ENCODE measurements around the gene DDX46. TPM values are rescaled to one million over a fixed set of nuclear protein-coding genes. Genes with fewer than 3 reads are reported as not detected.
"Not testable (repeated sequence)": the region's sequence is repeated elsewhere in the genome, so short reads cannot be mapped to it uniquely, and the experiment has no call there.

The DDX46 gene
- polyA plus RNA-seq, 4 donors = 17.0 to 53.9 (median 20.3) TPM

DNA sequence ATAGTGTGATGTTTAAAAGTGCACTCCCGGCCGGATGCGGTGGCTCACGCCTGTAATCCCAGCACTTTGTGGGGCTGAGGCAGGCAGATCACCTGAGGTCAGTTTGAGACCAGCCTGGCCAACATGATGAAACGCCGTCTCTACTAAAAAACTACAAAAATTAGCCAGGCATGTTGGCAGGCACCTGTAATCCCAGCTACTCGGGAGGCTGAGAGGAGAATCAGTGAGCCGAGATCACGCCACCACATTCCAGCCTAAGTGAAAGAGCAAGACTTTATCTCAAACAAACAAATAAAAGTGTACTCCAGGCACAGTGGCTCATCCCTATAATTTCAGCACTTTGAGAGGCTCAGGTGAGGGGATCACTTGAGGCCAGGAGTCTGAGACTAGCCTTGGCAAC, 79.8 kb downstream of the DDX46 start:
- DNase-seq; FAIRE-seq; H3K4me3 ChIP-seq (ENCODE audit: low read depth in 1 of 3, low read length in 3 of 3); H3K9me3 ChIP-seq (ENCODE audit: control insufficient read depth in 2 of 2, insufficient read depth in 1 of 2, low read depth in 1 of 2, low read length in 1 of 2); H3K4me1 ChIP-seq (ENCODE audit: control insufficient read depth in 3 of 3, insufficient read depth in 2 of 3, low read depth in 1 of 3, low read length in 2 of 3); H3K27ac ChIP-seq (ENCODE audit: low read depth in 1 of 3, low read length in 2 of 3); H3K27me3 ChIP-seq (ENCODE audit: control insufficient read depth in 3 of 3, insufficient read depth in 3 of 3, low read length in 3 of 3): not testable (repeated sequence)
- WGBS, 3 donors = 64 to 83% (median 76%) methylated on average over 9 of the region's 9 CpGs
- peaks cover 0 to 51% (median 0%) of the 10 kb centered on the region in 3 donors for H3K36me3 ChIP-seq (ENCODE audit: control insufficient read depth in 3 of 3, insufficient read depth in 2 of 3, low read depth in 1 of 3, low read length in 3 of 3)

DNA sequence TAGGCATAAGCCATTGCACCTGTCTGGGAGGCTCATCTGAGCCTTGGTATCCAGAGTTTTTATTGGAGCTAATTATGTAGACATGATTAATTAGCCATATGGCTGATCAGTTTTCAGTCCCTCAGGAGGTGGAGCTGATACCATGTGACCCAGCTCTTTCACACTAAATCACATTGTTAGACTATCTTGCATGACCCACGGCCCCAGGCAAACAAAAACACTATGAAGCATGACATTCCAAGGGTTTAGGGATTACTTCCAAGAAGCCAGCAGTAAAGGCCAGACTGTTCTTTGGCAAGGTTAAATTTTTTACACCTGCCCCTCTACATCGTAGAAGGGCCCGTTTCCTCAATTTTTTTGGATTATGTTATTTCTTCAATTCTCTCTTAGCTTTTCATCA, 82.2 kb downstream of the DDX46 start:
- DNase-seq (no peak), FAIRE-seq (no peak)
- Histone ChIP-seq H3K9me3 (ENCODE audit: control insufficient read depth in 2 of 2, insufficient read depth in 1 of 2, low read depth in 1 of 2, low read length in 1 of 2) (no peaks in the 10 kb centered on the region), H3K4me3 (ENCODE audit: low read depth in 1 of 3, low read length in 3 of 3) (no peak overlapping the region), H3K36me3 (ENCODE audit: control insufficient read depth in 3 of 3, insufficient read depth in 2 of 3, low read depth in 1 of 3, low read length in 3 of 3) (peaks cover 0 to 37% (median 0%) of the 10 kb centered on the region in 3 donors), H3K4me1 (ENCODE audit: control insufficient read depth in 3 of 3, insufficient read depth in 2 of 3, low read depth in 1 of 3, low read length in 2 of 3) (peaks cover 0 to 6% (median 5%) of the 10 kb centered on the region in 3 donors), H3K27me3 (ENCODE audit: control insufficient read depth in 3 of 3, insufficient read depth in 3 of 3, low read length in 3 of 3) (no peaks in the 10 kb centered on the region), H3K27ac (ENCODE audit: low read depth in 1 of 3, low read length in 2 of 3) (no peak overlapping the region)
- WGBS, 3 donors = 94 to 100% (median 95%) methylated on average over 3 of the region's 3 CpGs

DNA sequence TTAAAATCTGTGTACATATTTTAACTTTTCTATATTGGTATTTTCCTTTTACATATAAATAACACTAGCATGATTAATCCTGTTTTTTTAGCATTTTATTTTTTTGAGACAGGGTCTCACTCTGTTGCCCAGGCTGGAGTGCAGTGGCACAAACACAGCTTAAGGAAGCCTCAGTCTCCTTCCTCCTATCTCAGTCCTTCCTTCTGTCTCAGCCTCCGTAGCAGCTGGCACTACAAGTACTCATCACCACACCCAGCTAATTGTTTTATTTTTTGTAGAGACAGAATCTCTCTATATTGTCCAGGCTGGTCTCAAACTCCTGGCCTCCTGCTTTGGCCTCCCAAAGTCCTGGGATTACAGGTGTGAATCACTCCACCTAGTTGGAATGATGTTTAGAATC, 85.7 kb downstream of the DDX46 start:
- peaks cover 0 to 33% (median 0%) of the 10 kb centered on the region in 3 donors for H3K36me3 ChIP-seq (ENCODE audit: control insufficient read depth in 3 of 3, insufficient read depth in 2 of 3, low read depth in 1 of 3, low read length in 3 of 3)
- 79 to 85% (median 81%) methylated on average over 1 of the region's 1 CpG for WGBS, 3 donors
- H3K27ac ChIP-seq (ENCODE audit: low read depth in 1 of 3, low read length in 2 of 3) = no peak overlapping the region
- DNase-seq (no peak), FAIRE-seq (no peak)
- H3K4me1 ChIP-seq (ENCODE audit: control insufficient read depth in 3 of 3, insufficient read depth in 2 of 3, low read depth in 1 of 3, low read length in 2 of 3) = peaks cover 0 to 10% (median 6%) of the 10 kb centered on the region in 3 donors
- H3K27me3 ChIP-seq (ENCODE audit: control insufficient read depth in 3 of 3, insufficient read depth in 3 of 3, low read length in 3 of 3) = no peaks in the 10 kb centered on the region
- H3K4me3 ChIP-seq (ENCODE audit: low read depth in 1 of 3, low read length in 3 of 3) = no peak overlapping the region
- no peaks in the 10 kb centered on the region for H3K9me3 ChIP-seq (ENCODE audit: control insufficient read depth in 2 of 2, insufficient read depth in 1 of 2, low read depth in 1 of 2, low read length in 1 of 2)

DNA sequence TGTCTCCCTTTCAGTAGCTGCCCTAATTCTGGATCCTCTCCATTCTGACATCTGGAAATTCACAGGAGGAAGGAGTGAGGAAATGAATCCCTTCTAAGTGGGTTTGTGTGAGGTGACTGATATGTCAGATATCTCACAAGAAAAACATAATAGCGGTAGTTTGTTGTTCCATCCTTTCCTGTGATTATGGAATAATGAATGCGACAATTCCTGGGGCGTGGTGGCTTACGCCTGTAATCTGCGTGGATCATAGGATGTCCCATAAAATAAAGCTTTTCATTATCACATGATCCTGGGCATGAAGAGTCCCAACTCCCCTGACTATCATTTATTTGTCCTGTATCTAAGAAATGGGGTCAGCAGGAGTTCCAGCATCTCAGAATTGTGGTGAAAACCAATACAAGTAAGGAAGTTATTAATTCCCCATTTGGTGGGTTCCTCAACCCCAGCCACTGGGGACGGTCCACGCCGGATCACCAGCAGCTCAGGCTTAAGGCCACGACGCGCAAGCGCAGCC, 86.8 kb downstream of the DDX46 start:
- Histone ChIP-seq H3K36me3 (ENCODE audit: control insufficient read depth in 3 of 3, insufficient read depth in 2 of 3, low read depth in 1 of 3, low read length in 3 of 3) (peaks cover 0 to 28% (median 0%) of the 10 kb centered on the region in 3 donors), H3K4me3 (ENCODE audit: low read depth in 1 of 3, low read length in 3 of 3) (peak overlapping the region in 2 of 3 donors; percentile 91 to 92), H3K4me1 (ENCODE audit: control insufficient read depth in 3 of 3, insufficient read depth in 2 of 3, low read depth in 1 of 3, low read length in 2 of 3) (peaks cover 0 to 10% (median 6%) of the 10 kb centered on the region in 3 donors), H3K27ac (ENCODE audit: low read depth in 1 of 3, low read length in 2 of 3) (peak overlapping the region; percentile 96 to 98 (median 96)), H3K27me3 (ENCODE audit: control insufficient read depth in 3 of 3, insufficient read depth in 3 of 3, low read length in 3 of 3) (no peaks in the 10 kb centered on the region), H3K9me3 (ENCODE audit: control insufficient read depth in 2 of 2, insufficient read depth in 1 of 2, low read depth in 1 of 2, low read length in 1 of 2) (no peaks in the 10 kb centered on the region)
- FAIRE-seq (no peak), DNase-seq (no peak)
- 7 to 10% (median 9%) methylated on average over 12 of the region's 12 CpGs for WGBS, 3 donors

DNA sequence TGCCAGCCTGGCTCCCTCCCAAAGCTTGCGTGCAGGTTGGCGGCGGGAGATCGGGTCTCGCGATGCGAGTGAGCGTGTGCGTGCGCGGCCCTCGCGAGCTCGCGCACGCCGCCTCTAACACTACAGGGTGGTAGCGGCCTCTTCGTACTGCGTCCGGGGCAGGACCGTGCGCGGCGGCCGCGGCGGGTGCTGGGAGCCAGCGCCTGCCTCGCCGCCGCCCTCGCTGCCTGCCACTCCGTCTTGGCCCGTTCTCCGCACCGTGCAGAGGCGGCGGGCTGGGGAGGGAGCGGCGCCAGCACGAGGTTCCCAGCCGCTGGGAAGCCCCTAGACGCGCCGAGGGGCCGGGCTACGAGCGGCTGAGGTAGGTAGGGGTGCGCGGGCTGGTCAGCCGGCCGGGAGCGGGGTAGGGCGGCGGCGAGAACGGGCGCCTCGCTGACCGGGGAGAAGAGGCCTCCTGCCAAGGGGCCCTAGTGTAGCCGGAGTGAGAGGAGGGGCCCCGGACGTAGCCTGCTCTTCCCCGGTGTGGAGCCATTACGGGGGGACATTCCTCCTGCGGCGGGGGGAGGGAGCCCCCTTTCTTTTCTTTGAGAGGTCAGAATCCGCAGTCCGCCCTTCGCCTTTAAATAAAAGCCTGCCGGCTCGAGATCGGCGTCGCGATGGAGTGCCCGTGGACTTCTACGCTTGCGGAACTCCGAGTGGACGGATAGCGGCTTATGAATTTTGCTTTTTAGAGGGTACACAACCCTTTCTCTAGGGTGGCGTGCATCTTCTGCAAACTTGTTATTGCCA, 87.5 kb downstream of the DDX46 start, which contains the start of gene C5orf24:
Gene C5orf24 (plus strand): TSS at position 117 of the 789 bp plus-strand sequence. CDS start 8,933 bp downstream, outside the sequence.
- Histone ChIP-seq H3K9me3 (ENCODE audit: control insufficient read depth in 2 of 2, insufficient read depth in 1 of 2, low read depth in 1 of 2, low read length in 1 of 2) (no peaks in the 10 kb centered on the region), H3K36me3 (ENCODE audit: control insufficient read depth in 3 of 3, insufficient read depth in 2 of 3, low read depth in 1 of 3, low read length in 3 of 3) (peaks cover 0 to 29% (median 1%) of the 10 kb centered on the region in 3 donors), H3K27me3 (ENCODE audit: control insufficient read depth in 3 of 3, insufficient read depth in 3 of 3, low read length in 3 of 3) (no peaks in the 10 kb centered on the region), H3K4me3 (ENCODE audit: low read depth in 1 of 3, low read length in 3 of 3) (peak within 1 kb of the TSS; percentile 91 to 92 (median 92)), H3K4me1 (ENCODE audit: control insufficient read depth in 3 of 3, insufficient read depth in 2 of 3, low read depth in 1 of 3, low read length in 2 of 3) (peaks cover 0 to 10% (median 6%) of the 10 kb centered on the region in 3 donors), H3K27ac (ENCODE audit: low read depth in 1 of 3, low read length in 2 of 3) (peak within 1 kb of the TSS; percentile 96 to 98 (median 96))
- peak; percentile 94 to 98 for DNase-seq
- no peak for FAIRE-seq
- 0 to 1% (median 0%) methylated on average over 70 to 84 of the region's 84 CpGs for WGBS, 3 donors

DNA sequence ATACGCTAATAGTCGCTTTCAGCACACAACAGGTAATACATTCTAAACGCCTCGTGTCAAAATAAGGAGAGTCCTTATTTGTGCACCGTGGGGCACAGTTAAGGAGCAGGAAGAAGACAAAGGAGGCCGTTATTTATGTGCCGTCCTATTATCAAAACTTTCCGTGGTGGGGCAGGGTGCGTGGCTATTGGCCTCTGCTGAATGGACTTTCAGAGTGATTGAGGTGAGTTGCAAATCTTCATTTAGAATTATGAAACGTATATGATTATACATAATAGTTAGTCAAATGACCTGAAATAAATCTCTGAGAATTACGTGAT, 88.0 kb downstream of the DDX46 start:
- Histone ChIP-seq H3K4me1 (ENCODE audit: control insufficient read depth in 3 of 3, insufficient read depth in 2 of 3, low read depth in 1 of 3, low read length in 2 of 3) (peaks cover 0 to 10% (median 6%) of the 10 kb centered on the region in 3 donors), H3K36me3 (ENCODE audit: control insufficient read depth in 3 of 3, insufficient read depth in 2 of 3, low read depth in 1 of 3, low read length in 3 of 3) (peaks cover 0 to 29% (median 1%) of the 10 kb centered on the region in 3 donors), H3K27me3 (ENCODE audit: control insufficient read depth in 3 of 3, insufficient read depth in 3 of 3, low read length in 3 of 3) (no peaks in the 10 kb centered on the region), H3K27ac (ENCODE audit: low read depth in 1 of 3, low read length in 2 of 3) (peak overlapping the region; percentile 96 to 98 (median 96)), H3K9me3 (ENCODE audit: control insufficient read depth in 2 of 2, insufficient read depth in 1 of 2, low read depth in 1 of 2, low read length in 1 of 2) (no peaks in the 10 kb centered on the region), H3K4me3 (ENCODE audit: low read depth in 1 of 3, low read length in 3 of 3) (peak overlapping the region; percentile 91 to 92 (median 92))
- FAIRE-seq = no peak
- WGBS, 3 donors = 1% methylated on average over 11 of the region's 11 CpGs
- peak in 1 of 2 donors; percentile 54 for DNase-seq

DNA sequence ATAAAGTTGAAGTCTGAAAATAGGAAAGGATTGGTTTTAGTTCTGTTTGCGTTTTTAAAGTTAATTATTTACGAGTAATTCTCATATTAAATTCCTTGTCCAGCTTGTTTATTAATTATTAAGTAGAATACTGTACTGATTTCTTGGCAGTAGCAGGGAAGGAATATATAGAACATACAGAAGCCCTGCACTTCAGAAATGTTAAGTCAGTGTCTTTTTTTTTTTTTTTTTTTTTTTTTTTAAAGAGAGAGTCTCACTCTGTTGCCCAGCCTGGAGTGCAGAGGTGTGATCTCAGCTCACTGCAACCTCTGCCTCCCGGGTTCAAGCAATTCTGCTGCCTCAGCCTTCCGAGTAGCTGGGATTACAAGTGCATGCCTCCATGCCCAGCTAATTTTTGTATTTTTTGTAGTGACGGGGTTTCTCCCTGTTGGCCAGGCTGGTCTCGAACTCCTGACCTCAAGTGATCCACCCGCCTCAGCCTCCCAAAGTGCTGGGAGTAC, 90.9 kb downstream of the DDX46 start:
- not testable (repeated sequence) for FAIRE-seq; H3K9me3 ChIP-seq (ENCODE audit: control insufficient read depth in 2 of 2, insufficient read depth in 1 of 2, low read depth in 1 of 2, low read length in 1 of 2); H3K27me3 ChIP-seq (ENCODE audit: control insufficient read depth in 3 of 3, insufficient read depth in 3 of 3, low read length in 3 of 3); H3K4me3 ChIP-seq (ENCODE audit: low read depth in 1 of 3, low read length in 3 of 3); H3K4me1 ChIP-seq (ENCODE audit: control insufficient read depth in 3 of 3, insufficient read depth in 2 of 3, low read depth in 1 of 3, low read length in 2 of 3); H3K27ac ChIP-seq (ENCODE audit: low read depth in 1 of 3, low read length in 2 of 3)
- H3K36me3 ChIP-seq (ENCODE audit: control insufficient read depth in 3 of 3, insufficient read depth in 2 of 3, low read depth in 1 of 3, low read length in 3 of 3) = peaks cover 0 to 33% (median 1%) of the 10 kb centered on the region in 3 donors
- DNase-seq = peak in 1 of 2 donors; percentile 57
- 55 to 72% (median 57%) methylated on average over 7 of the region's 7 CpGs for WGBS, 3 donors

DNA sequence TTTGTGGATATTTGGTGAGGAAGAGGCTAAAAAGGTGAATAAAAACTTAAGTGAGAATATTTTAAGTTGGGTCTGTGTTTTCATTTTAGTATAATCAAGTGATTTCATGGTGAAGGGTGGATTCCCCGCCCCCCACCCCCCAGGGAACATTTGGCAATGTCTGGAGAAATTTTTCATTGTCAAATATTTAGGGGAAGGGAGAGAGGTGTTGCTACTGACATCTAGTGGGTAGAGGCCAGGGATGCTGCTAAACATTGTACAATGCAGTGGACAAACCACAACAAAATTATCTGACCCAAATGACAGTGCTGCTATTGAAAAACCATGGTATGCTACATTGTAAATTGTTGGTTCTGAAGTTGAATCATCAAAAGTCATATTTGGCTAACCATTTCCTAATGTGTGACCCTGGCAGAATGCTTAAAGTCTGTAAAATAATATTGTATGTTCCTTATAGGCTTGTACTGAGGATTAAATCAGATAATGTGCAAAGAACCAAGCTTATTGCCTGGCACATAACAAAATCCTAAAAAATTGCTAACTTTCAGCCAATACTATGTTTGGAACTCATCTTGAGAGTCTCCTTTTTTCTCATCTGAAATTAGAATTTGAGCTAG, 92.8 kb downstream of the DDX46 start:
- FAIRE-seq = no peak
- WGBS, 3 donors = 70 to 93% (median 80%) methylated on average over 1 of the region's 1 CpG
- no peaks in the 10 kb centered on the region for H3K27me3 ChIP-seq (ENCODE audit: control insufficient read depth in 3 of 3, insufficient read depth in 3 of 3, low read length in 3 of 3)
- peaks cover 0 to 41% (median 6%) of the 10 kb centered on the region in 3 donors for H3K36me3 ChIP-seq (ENCODE audit: control insufficient read depth in 3 of 3, insufficient read depth in 2 of 3, low read depth in 1 of 3, low read length in 3 of 3)
- H3K27ac ChIP-seq (ENCODE audit: low read depth in 1 of 3, low read length in 2 of 3) = no peak overlapping the region
- H3K4me1 ChIP-seq (ENCODE audit: control insufficient read depth in 3 of 3, insufficient read depth in 2 of 3, low read depth in 1 of 3, low read length in 2 of 3) = peaks cover 0 to 4% (median 0%) of the 10 kb centered on the region in 3 donors
- no peak for DNase-seq
- H3K9me3 ChIP-seq (ENCODE audit: control insufficient read depth in 2 of 2, insufficient read depth in 1 of 2, low read depth in 1 of 2, low read length in 1 of 2) = no peaks in the 10 kb centered on the region
- no peak overlapping the region for H3K4me3 ChIP-seq (ENCODE audit: low read depth in 1 of 3, low read length in 3 of 3)

Measured in small intestine (tissue), 7 donors.